Measurements from ENCODE around the gene PLXNC1. TPM values are rescaled to one million over a fixed set of nuclear protein-coding genes. Genes with fewer than 3 reads are reported as not detected.

Gene PLXNC1
- total and polyA plus RNA-seq, 2 of the 8 experiments (the other 6 are each of a cell fraction or from before 2014, with no cell fraction given): 0.83 to 2.0 TPM

DNA sequence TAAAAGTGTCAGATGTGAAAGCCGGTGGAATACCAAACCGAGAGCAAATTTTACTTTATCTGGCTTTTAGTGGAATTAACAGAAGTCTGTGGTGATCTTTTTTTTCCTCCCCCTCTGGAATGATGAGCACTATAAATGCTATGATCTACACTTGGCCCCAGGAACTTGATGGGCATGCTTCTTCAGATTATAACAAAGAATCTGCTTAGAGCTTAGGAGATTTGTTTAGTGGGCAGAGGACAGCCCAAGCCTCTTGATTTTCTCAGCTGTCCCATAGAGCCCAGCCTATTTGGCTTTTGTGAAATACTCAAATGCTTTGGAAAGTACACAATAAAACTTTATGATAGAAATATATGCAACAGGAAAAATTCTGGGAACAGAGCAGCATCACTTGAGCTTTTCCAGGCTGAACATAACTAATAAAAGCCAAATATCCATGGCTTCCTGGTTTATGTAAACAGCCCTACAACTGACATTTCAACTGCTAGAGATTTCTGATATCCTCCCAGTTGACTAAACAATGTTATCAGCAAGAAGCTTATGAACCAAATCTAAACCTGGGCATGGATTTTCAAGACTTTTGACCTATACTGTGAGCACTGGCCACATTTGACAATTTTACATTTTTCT is 149.6 kb downstream of the PLXNC1 start (continued):
- TF ChIP-seq CTBP2 (IDR thresholded peaks at IDR 0.05; ENCODE audit: borderline replicate concordance, insufficient read depth, insufficient read length, low read length) (no peak), RBBP5 (IDR thresholded peaks at IDR 0.05; ENCODE audit: borderline replicate concordance, low read depth, low read length) (no peak), SP1 (IDR thresholded peaks at IDR 0.05; ENCODE audit: low read depth, low read length) (no peak), POLR2A (IDR thresholded peaks at IDR 0.05; ENCODE audit: control extremely low read depth in 1 of 2, low read depth in 2 of 2, low read length in 2 of 2) (no peak), HDAC6 (IDR thresholded peaks at IDR 0.05; ENCODE audit: low read depth, low read length) (no peak)
- TF ChIP-seq, protein P1, sequence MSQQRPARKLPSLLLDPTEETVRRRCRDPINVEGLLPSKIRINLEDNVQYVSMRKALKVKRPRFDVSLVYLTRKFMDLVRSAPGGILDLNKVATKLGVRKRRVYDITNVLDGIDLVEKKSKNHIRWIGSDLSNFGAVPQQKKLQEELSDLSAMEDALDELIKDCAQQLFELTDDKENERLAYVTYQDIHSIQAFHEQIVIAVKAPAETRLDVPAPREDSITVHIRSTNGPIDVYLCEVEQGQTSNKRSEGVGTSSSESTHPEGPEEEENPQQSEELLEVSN (IDR thresholded peaks at IDR 0.05): no peak
